Lung (tissue), 12 donors: ENCODE measurements around the gene TCOF1. TPM values are rescaled to one million over a fixed set of nuclear protein-coding genes. Genes with fewer than 3 reads are reported as not detected.

Experiments used
- ATAC-seq: fragments of 200-7000 bp; cut with Tn5 transposase; one replicate; pipeline ENCODE4 v1.9.1; 2020; ENCODE audit warnings: moderate number of reproducible peaks; ENCODE audit not compliant: insufficient read depth, low FRiP score
- DNase-seq, 3 donors: peaks; one replicate each; pipeline ENCODE4 v3.0.0-alpha.2; 2013 to 2017
- H3K27ac ChIP-seq, 2 donors: one replicate each; pipeline ENCODE4 v1.5.1; 2013; ENCODE audit warnings: mild to moderate bottlenecking in 2 of 2, moderate library complexity in 2 of 2, control low read depth in 1 of 2, inconsistent platforms in 1 of 2, low read depth in 1 of 2, low read length in 1 of 2
- H3K27me3 ChIP-seq, 3 donors: one replicate each; pipeline ENCODE4 v1.5.1; 2013; ENCODE audit warnings: low read length in 2 of 3; ENCODE audit not compliant: control insufficient read depth in 3 of 3, insufficient read depth in 3 of 3
- H3K36me3 ChIP-seq, 4 donors: one replicate each; pipeline ENCODE4 v1.5.1; 2013; ENCODE audit warnings: low read length in 4 of 4, mild to moderate bottlenecking in 1 of 4, moderate library complexity in 1 of 4; ENCODE audit not compliant: control insufficient read depth in 4 of 4, insufficient read depth in 4 of 4
- H3K4me1 ChIP-seq, 5 donors: one replicate each; pipeline ENCODE4 v1.5.1; 2013; ENCODE audit warnings: low read length in 5 of 5, mild to moderate bottlenecking in 2 of 5, moderate library complexity in 1 of 5; ENCODE audit not compliant: control insufficient read depth in 5 of 5, insufficient read depth in 5 of 5
- H3K4me3 ChIP-seq: one replicate; pipeline ENCODE4 v1.5.1; 2013; ENCODE audit warnings: mild to moderate bottlenecking, control low read depth, moderate library complexity
- H3K9ac ChIP-seq, 2 donors: one replicate each; pipeline ENCODE4 v1.5.1; 2013; ENCODE audit warnings: low read length in 2 of 2, control low read depth in 1 of 2; ENCODE audit not compliant: insufficient read depth in 1 of 2
- H3K9me3 ChIP-seq, 4 donors: one replicate each; pipeline ENCODE4 v1.5.1; 2013; ENCODE audit warnings: low read length in 3 of 4, mild to moderate bottlenecking in 1 of 4, moderate library complexity in 1 of 4; ENCODE audit not compliant: control insufficient read depth in 4 of 4, insufficient read depth in 3 of 4
- CTCF ChIP-seq: IDR thresholded peaks from 2 replicates; pipeline ENCODE4 v1.5.1; 2012; ENCODE audit warnings: mild to moderate bottlenecking; ENCODE audit errors: control extremely low read depth, extremely low read depth
- WGBS, 2 donors: extraction: QIAGEN DNeasy Blood & Tissue Kit; methylation state at CpG; one replicate each; pipeline ENCODE4 v1.1.7; 2013; 5-methylcytosine and 5-hydroxymethylcytosine counted together
- polyA plus RNA-seq, 2 donors: library from polyadenylated mRNA; stranded (reverse); fragments of 200-250 nt; gene quantifications; one replicate each; pipeline ENCODE4 v1.2.1, GENCODE V29; 2013
- total RNA-seq, 2 donors: library from RNA; depleted of rRNA in 1 of 2; stranded (reverse); fragments of >200 nt in 1 of 2; gene quantifications; one replicate each; pipeline ENCODE4 v1.2.1, GENCODE V29; 2014 to 2021
- donor health status: control.
- donor health status: control.
- donor health status: Bipolar disorder and iron deficiency.
- donor health status: healthy.
- donor health status: DM: yes; HTN: yes; CAD: no.

The TCOF1 gene
- total and polyA plus RNA-seq, 4 donors = 13.3 to 25.3 (median 15.9) TPM

- Histone ChIP-seq H3K4me3 (peak overlapping the region; percentile 81), H3K36me3 (peaks cover 6 to 17% (median 14%) of the 10 kb centered on the region in 4 donors), H3K27ac (peak overlapping the region in 1 of 2 donors; percentile 64), H3K9ac (peak overlapping the region; percentile 61 to 82), H3K27me3 (no peaks in the 10 kb centered on the region), H3K9me3 (no peaks in the 10 kb centered on the region), H3K4me1 (peaks cover 3 to 14% (median 8%) of the 10 kb centered on the region in 5 donors)
- ATAC-seq = no peak
- no peak for DNase-seq
- TF ChIP-seq CTCF = no peak
- WGBS, 2 donors = 58 to 68% methylated on average over 23 of the region's 23 CpGs
Observed at GRCh38 chr5:150358261-150359095, 981 bp downstream of the TCOF1 start.

GRCh38 chr5:150361301-150361700 is 3.8 kb downstream of the TCOF1 start:
- no peak overlapping the region for H3K9ac ChIP-seq
- no peaks in the 10 kb centered on the region for H3K9me3 ChIP-seq
- DNase-seq = no peak
- WGBS, 2 donors = 75 to 80% methylated on average over 1 of the region's 1 CpG
- peaks cover 3 to 14% (median 8%) of the 10 kb centered on the region in 5 donors for H3K4me1 ChIP-seq
- no peaks in the 10 kb centered on the region for H3K27me3 ChIP-seq
- H3K36me3 ChIP-seq = peaks cover 14 to 27% (median 22%) of the 10 kb centered on the region in 4 donors
- no peak overlapping the region for H3K27ac ChIP-seq
- no peak for ATAC-seq
- TF ChIP-seq CTCF = no peak
- H3K4me3 ChIP-seq = no peak overlapping the region

GRCh38 chr5:150363185-150363584 is 5.7 kb downstream of the TCOF1 start:
- H3K9me3 ChIP-seq = no peaks in the 10 kb centered on the region
- WGBS, 2 donors = 96 to 97% methylated on average over 2 of the region's 2 CpGs
- peaks cover 0 to 6% (median 5%) of the 10 kb centered on the region in 5 donors for H3K4me1 ChIP-seq
- H3K27ac ChIP-seq = no peak overlapping the region
- peaks cover 19 to 38% (median 27%) of the 10 kb centered on the region in 4 donors for H3K36me3 ChIP-seq
- no peak overlapping the region for H3K4me3 ChIP-seq
- no peak overlapping the region for H3K9ac ChIP-seq
- TF ChIP-seq CTCF = no peak
- H3K27me3 ChIP-seq = no peaks in the 10 kb centered on the region
- no peak for ATAC-seq
- DNase-seq = no peak
